Neural cell (in vitro differentiated cells): ENCODE results near the gene PHACTR3. TPM values are rescaled to one million over a fixed set of nuclear protein-coding genes. Genes with fewer than 3 reads are reported as not detected.

Source experiments
- H2AFZ ChIP-seq: fragments of 200-600, 300-800 bp; sonication (generic), shearing (Covaris generic); 2 replicates; pipeline ENCODE4 v1.6.0; 2014; ENCODE audit warnings: low read depth, mild to moderate bottlenecking, antibody characterized with exemption, low read length, moderate library complexity
- H3F3A ChIP-seq: fragments of 200-600 bp; shearing (Covaris generic); 2 replicates; pipeline ENCODE4 v1.6.1; 2016; ENCODE audit warnings: mild to moderate bottlenecking, moderate library complexity, mixed read lengths, antibody characterized with exemption, low read length; ENCODE audit not compliant: insufficient read depth, poor library complexity, severe bottlenecking
- H3K27ac ChIP-seq: fragments of 200-600, 300-800 bp; sonication (generic), shearing (Covaris generic); 2 replicates; pipeline ENCODE4 v1.5.1; 2014; ENCODE audit warnings: mild to moderate bottlenecking, low read length, moderate library complexity
- H3K27me3 ChIP-seq: fragments of 300-800, 200-600 bp; sonication (generic), shearing (Covaris generic); 2 replicates; pipeline ENCODE4 v1.6.0; 2014; ENCODE audit warnings: mild to moderate bottlenecking, low read depth, low read length, moderate library complexity; ENCODE audit not compliant: insufficient read depth
- H3K36me3 ChIP-seq: fragments of 300-800, 200-600 bp; sonication (generic), shearing (Covaris generic); 2 replicates; pipeline ENCODE4 v1.5.1; 2014; ENCODE audit warnings: mild to moderate bottlenecking, antibody characterized with exemption, low read length, moderate library complexity; ENCODE audit not compliant: insufficient read depth
- H3K4me2 ChIP-seq: fragments of 300-800, 200-600 bp; sonication (generic), shearing (Covaris generic); 2 replicates; pipeline ENCODE4 v1.6.0; 2014; ENCODE audit warnings: mild to moderate bottlenecking, low read length
- H3K4me3 ChIP-seq: fragments of 300-800, 200-600 bp; sonication (generic), shearing (Covaris generic); 2 replicates; pipeline ENCODE4 v1.5.1; 2014; ENCODE audit warnings: mild to moderate bottlenecking, low read length, moderate library complexity
- H3K79me2 ChIP-seq: fragments of 200-600 bp; shearing (Covaris generic); replicated peaks from 2 replicates; pipeline ENCODE4 v1.6.0; 2014; ENCODE audit warnings: mild to moderate bottlenecking, low read length, moderate library complexity; ENCODE audit not compliant: insufficient read depth
- H3K9ac ChIP-seq: fragments of 300-800, 200-600 bp; sonication (generic), shearing (Covaris generic); 2 replicates; pipeline ENCODE4 v1.6.1; 2016; ENCODE audit warnings: mild to moderate bottlenecking, low read length, mixed read lengths
- H3K9me2 ChIP-seq: fragments of 200-600 bp; shearing (Covaris generic); 2 replicates; pipeline ENCODE4 v1.6.1; 2016; ENCODE audit warnings: mild to moderate bottlenecking, low read length, mixed read lengths; ENCODE audit not compliant: insufficient read depth
- H3K9me3 ChIP-seq: fragments of 200-600, 300-800 bp; sonication (generic), shearing (Covaris generic); 2 replicates; pipeline ENCODE4 v1.6.1; 2016; ENCODE audit warnings: mild to moderate bottlenecking, mixed run types, low read length, moderate library complexity, mixed read lengths
- H4K20me1 ChIP-seq: fragments of 200-600 bp; shearing (Covaris generic); 2 replicates; pipeline ENCODE4 v1.6.1; 2016; ENCODE audit warnings: mild to moderate bottlenecking, mixed run types; ENCODE audit not compliant: insufficient read depth
- CTCF ChIP-seq: fragments of 450-650 bp; IDR thresholded peaks from 2 replicates; pipeline ENCODE4 v1.5.1; 2014; ENCODE audit warnings: antibody characterized with exemption, mild to moderate bottlenecking, moderate library complexity; ENCODE audit not compliant: poor library complexity, severe bottlenecking
- EP300 ChIP-seq: fragments of 450-650 bp; conservative IDR thresholded peaks from 2 replicates; pipeline ENCODE4 v1.6.1; 2014; ENCODE audit warnings: antibody characterized with exemption, mild to moderate bottlenecking, moderate library complexity; ENCODE audit not compliant: poor library complexity, severe bottlenecking
- EZH2 ChIP-seq: fragments of 200-600, 300-800 bp; shearing (Covaris generic), sonication (generic); IDR thresholded peaks from 2 replicates; pipeline ENCODE4 v1.6.1; 2014; ENCODE audit warnings: antibody characterized with exemption, low read length, borderline replicate concordance, mild to moderate bottlenecking; ENCODE audit not compliant: insufficient read depth, poor library complexity, severe bottlenecking
- MXI1 ChIP-seq: fragments of 450-650 bp; conservative IDR thresholded peaks from 2 replicates; pipeline ENCODE4 v1.6.1; 2014; ENCODE audit warnings: antibody characterized with exemption, mild to moderate bottlenecking; ENCODE audit not compliant: poor library complexity, severe bottlenecking
- POLR2AphosphoS5 ChIP-seq: IDR thresholded peaks from 2 replicates; pipeline ENCODE4 v1.6.1; 2012
- RAD21 ChIP-seq: fragments of 450-650 bp; conservative IDR thresholded peaks from 2 replicates; pipeline ENCODE4 v1.6.1; 2014; ENCODE audit warnings: antibody characterized with exemption, mild to moderate bottlenecking, moderate library complexity
- SMC3 ChIP-seq: fragments of 450-650 bp; conservative IDR thresholded peaks from 2 replicates; pipeline ENCODE4 v1.6.1; 2014; ENCODE audit warnings: antibody characterized with exemption, mild to moderate bottlenecking, moderate library complexity; ENCODE audit not compliant: poor library complexity
- TAF1 ChIP-seq: IDR thresholded peaks from 2 replicates; pipeline ENCODE4 v1.6.1; 2012; ENCODE audit warnings: low read depth
- polyA plus RNA-seq: library from polyadenylated mRNA; depleted of rRNA; stranded (reverse); fragments of >200 nt; gene quantifications from 2 replicates; pipeline ENCODE4 v1.2.3, GENCODE V29; 2014
- TF ChIP-seq, protein P1 (sequence below): IDR thresholded peaks from 2 replicates; pipeline ENCODE4 v1.6.1; 2012; ENCODE audit warnings: borderline replicate concordance

Gene PHACTR3
- polyA plus RNA-seq, 1 donor from 2014 or later = 1.3 TPM

DNA sequence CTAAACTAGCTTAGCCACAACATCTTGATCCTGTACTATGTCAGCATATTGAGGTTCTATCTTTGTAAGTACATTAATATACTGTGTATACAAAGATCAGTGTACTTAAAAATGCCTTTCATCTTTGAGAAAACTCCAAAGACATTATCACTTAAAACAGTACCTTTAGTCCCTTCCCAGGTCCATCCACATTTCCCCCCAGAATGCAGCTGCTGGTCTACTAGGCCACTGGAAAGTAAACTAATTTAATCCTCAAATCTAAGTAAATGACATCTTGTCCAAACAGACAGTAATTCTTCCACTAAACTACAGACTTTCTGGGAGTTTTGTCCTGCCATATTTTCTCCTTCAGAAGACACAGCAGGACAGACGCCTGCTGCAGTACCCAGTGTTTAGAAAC lies 260.4 kb downstream of the PHACTR3 start:
- H3K36me3 ChIP-seq = no peaks in the 10 kb centered on the region
- no peaks in the 10 kb centered on the region for H3K9me3 ChIP-seq
- no peaks in the 10 kb centered on the region for H4K20me1 ChIP-seq
- no peak overlapping the region for H3K27ac ChIP-seq
- no peak overlapping the region for H3K4me3 ChIP-seq
- H2AFZ ChIP-seq = no peak overlapping the region
- H3K9me2 ChIP-seq = no peaks in the 10 kb centered on the region
- H3K27me3 ChIP-seq = no peaks in the 10 kb centered on the region
- TF ChIP-seq, protein P1, sequence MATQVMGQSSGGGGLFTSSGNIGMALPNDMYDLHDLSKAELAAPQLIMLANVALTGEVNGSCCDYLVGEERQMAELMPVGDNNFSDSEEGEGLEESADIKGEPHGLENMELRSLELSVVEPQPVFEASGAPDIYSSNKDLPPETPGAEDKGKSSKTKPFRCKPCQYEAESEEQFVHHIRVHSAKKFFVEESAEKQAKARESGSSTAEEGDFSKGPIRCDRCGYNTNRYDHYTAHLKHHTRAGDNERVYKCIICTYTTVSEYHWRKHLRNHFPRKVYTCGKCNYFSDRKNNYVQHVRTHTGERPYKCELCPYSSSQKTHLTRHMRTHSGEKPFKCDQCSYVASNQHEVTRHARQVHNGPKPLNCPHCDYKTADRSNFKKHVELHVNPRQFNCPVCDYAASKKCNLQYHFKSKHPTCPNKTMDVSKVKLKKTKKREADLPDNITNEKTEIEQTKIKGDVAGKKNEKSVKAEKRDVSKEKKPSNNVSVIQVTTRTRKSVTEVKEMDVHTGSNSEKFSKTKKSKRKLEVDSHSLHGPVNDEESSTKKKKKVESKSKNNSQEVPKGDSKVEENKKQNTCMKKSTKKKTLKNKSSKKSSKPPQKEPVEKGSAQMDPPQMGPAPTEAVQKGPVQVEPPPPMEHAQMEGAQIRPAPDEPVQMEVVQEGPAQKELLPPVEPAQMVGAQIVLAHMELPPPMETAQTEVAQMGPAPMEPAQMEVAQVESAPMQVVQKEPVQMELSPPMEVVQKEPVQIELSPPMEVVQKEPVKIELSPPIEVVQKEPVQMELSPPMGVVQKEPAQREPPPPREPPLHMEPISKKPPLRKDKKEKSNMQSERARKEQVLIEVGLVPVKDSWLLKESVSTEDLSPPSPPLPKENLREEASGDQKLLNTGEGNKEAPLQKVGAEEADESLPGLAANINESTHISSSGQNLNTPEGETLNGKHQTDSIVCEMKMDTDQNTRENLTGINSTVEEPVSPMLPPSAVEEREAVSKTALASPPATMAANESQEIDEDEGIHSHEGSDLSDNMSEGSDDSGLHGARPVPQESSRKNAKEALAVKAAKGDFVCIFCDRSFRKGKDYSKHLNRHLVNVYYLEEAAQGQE = no peak
- TF ChIP-seq CTCF (no peak), MXI1 (no peak), EP300 (no peak), SMC3 (no peak), RAD21 (no peak), TAF1 (no peak), POLR2AphosphoS5 (no peak), EZH2 (no peak)
- H3K79me2 ChIP-seq = no peaks in the 10 kb centered on the region
- no peak overlapping the region for H3K4me2 ChIP-seq
- no peaks in the 10 kb centered on the region for H3F3A ChIP-seq
- H3K9ac ChIP-seq = no peak overlapping the region

DNA sequence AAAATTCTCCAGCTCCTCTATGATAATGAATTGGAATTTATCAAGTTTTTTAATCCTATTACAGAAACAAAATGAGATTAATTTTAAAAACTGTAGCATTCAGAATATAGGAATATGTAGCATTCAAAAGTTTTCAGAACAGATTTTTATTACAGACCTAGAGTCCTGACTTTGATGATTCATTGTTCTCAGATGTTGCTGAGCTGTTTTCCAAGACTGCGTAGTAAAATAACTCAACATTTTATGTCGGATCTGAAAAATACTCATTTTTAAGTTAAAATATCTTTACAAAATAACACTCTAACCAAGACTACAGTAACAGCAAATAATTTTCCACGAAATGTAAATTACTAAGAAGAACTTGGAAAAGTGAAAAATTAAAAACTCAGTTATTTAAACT lies 262.0 kb downstream of the PHACTR3 start:
- Histone ChIP-seq H3K79me2 (no peaks in the 10 kb centered on the region), H3K4me3 (no peak overlapping the region), H3K9me2 (no peaks in the 10 kb centered on the region), H3K27me3 (no peaks in the 10 kb centered on the region), H2AFZ (no peak overlapping the region), H3K36me3 (no peaks in the 10 kb centered on the region), H3K27ac (no peak overlapping the region), H3K9ac (no peak overlapping the region), H3F3A (no peaks in the 10 kb centered on the region), H4K20me1 (no peaks in the 10 kb centered on the region), H3K9me3 (no peaks in the 10 kb centered on the region), H3K4me2 (no peak overlapping the region)
- TF ChIP-seq EZH2 (no peak), EP300 (no peak)

- H2AFZ ChIP-seq = no peak overlapping the region
- H3K27me3 ChIP-seq = no peaks in the 10 kb centered on the region
- H3K36me3 ChIP-seq = no peaks in the 10 kb centered on the region
- TF ChIP-seq RAD21 (no peak), MXI1 (no peak), CTCF (no peak), POLR2AphosphoS5 (no peak), EZH2 (no peak), SMC3 (no peak), EP300 (no peak), TAF1 (no peak)
- TF ChIP-seq, protein P1 = no peak
- no peaks in the 10 kb centered on the region for H3K9me2 ChIP-seq
- no peak overlapping the region for H3K27ac ChIP-seq
- H3K4me2 ChIP-seq = no peak overlapping the region
- H4K20me1 ChIP-seq = no peaks in the 10 kb centered on the region
- H3K4me3 ChIP-seq = no peak overlapping the region
- H3F3A ChIP-seq = no peaks in the 10 kb centered on the region
- H3K9me3 ChIP-seq = no peaks in the 10 kb centered on the region
- H3K9ac ChIP-seq = no peak overlapping the region
- no peaks in the 10 kb centered on the region for H3K79me2 ChIP-seq
Observed at GRCh38 chr20:59871096-59871495, 266.8 kb downstream of the PHACTR3 start.
